ENCODE data around the gene THOP1. TPM values are rescaled to one million over a fixed set of nuclear protein-coding genes. Genes with fewer than 3 reads are reported as not detected.
A peak's percentile ranks its signal among the peaks of the same experiment; 100 is the strongest.

THOP1 gene
- total RNA-seq, 1 experiment from 2014 or later: 143 TPM

DNA sequence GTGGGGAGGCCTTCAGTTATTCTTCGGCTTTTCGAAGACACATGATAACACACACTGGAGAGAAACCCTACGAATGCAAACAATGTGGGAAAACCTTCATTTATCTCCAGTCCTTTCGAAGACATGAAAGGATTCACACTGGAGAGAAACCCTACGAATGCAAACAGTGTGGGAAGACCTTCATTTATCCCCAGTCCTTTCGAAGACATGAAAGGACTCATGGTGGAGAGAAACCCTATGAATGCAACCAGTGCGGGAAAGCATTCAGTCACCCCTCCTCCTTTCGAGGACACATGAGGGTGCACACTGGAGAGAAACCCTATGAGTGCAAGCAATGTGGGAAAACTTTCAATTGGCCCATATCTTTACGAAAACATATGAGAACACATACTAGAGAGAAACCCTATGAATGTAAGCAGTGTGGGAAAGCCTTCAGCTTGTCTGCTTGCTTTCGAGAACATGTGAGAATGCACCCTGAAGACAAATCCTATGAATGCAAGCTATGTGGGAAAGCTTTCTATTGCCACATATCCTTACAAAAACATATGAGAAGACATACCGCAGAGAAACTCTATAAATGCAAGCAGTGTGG is 67.8 kb downstream of the THOP1 start:
- ATAC-seq (no peak), DNase-seq (ENCODE audit: low read depth, low spot score) (no peak)
- BruUV-seq (replicated peaks): TSS peak; percentile 14
- ChIA-PET CTCF (no interaction called here), POLR2A (no interaction called here)
- intact Hi-C loops (cut with micrococcal nuclease; ENCODE audit: unreplicated experiment): no loop called here
- in situ Hi-C loops (cut with HindIII; ENCODE audit: low pct_unique_long_range_greater_than_20kb, low sequenced_read_pairs): no loop called here
- Histone ChIP-seq H3K27ac (ENCODE audit: low read length) (no peak overlapping the region), H3K4me1 (ENCODE audit: control insufficient read depth, insufficient read depth, low read length) (no peaks in the 10 kb centered on the region), H3K27me3 (ENCODE audit: control insufficient read depth, insufficient read depth, low read length) (no peaks in the 10 kb centered on the region), H3K4me3 (ENCODE audit: low read depth in 2 of 2, low read length in 2 of 2) (no peak overlapping the region), H3K9me3 (ENCODE audit: control insufficient read depth, insufficient read depth, low read depth, low read length) (peaks cover 68% of the 10 kb centered on the region), H3K36me3 (ENCODE audit: control insufficient read depth, insufficient read depth, low read length) (peaks cover 5% of the 10 kb centered on the region)
- TF ChIP-seq POLR2AphosphoS5 (IDR thresholded peaks at IDR 0.05; ENCODE audit: low read depth, low read length) (no peak), SIN3A (IDR thresholded peaks at IDR 0.05; ENCODE audit: borderline replicate concordance, insufficient read depth, low read depth, low read length) (no peak), TCF7L2 (IDR thresholded peaks at IDR 0.05; ENCODE audit: low read depth, low read length) (no peak)
- TF ChIP-seq, protein P1, sequence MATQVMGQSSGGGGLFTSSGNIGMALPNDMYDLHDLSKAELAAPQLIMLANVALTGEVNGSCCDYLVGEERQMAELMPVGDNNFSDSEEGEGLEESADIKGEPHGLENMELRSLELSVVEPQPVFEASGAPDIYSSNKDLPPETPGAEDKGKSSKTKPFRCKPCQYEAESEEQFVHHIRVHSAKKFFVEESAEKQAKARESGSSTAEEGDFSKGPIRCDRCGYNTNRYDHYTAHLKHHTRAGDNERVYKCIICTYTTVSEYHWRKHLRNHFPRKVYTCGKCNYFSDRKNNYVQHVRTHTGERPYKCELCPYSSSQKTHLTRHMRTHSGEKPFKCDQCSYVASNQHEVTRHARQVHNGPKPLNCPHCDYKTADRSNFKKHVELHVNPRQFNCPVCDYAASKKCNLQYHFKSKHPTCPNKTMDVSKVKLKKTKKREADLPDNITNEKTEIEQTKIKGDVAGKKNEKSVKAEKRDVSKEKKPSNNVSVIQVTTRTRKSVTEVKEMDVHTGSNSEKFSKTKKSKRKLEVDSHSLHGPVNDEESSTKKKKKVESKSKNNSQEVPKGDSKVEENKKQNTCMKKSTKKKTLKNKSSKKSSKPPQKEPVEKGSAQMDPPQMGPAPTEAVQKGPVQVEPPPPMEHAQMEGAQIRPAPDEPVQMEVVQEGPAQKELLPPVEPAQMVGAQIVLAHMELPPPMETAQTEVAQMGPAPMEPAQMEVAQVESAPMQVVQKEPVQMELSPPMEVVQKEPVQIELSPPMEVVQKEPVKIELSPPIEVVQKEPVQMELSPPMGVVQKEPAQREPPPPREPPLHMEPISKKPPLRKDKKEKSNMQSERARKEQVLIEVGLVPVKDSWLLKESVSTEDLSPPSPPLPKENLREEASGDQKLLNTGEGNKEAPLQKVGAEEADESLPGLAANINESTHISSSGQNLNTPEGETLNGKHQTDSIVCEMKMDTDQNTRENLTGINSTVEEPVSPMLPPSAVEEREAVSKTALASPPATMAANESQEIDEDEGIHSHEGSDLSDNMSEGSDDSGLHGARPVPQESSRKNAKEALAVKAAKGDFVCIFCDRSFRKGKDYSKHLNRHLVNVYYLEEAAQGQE (IDR thresholded peaks at IDR 0.05; ENCODE audit: insufficient read depth in 1 of 2, low read depth in 2 of 2, low read length in 1 of 2): no peak
- TF ChIP-seq, protein P2, sequence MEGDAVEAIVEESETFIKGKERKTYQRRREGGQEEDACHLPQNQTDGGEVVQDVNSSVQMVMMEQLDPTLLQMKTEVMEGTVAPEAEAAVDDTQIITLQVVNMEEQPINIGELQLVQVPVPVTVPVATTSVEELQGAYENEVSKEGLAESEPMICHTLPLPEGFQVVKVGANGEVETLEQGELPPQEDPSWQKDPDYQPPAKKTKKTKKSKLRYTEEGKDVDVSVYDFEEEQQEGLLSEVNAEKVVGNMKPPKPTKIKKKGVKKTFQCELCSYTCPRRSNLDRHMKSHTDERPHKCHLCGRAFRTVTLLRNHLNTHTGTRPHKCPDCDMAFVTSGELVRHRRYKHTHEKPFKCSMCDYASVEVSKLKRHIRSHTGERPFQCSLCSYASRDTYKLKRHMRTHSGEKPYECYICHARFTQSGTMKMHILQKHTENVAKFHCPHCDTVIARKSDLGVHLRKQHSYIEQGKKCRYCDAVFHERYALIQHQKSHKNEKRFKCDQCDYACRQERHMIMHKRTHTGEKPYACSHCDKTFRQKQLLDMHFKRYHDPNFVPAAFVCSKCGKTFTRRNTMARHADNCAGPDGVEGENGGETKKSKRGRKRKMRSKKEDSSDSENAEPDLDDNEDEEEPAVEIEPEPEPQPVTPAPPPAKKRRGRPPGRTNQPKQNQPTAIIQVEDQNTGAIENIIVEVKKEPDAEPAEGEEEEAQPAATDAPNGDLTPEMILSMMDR (IDR thresholded peaks at IDR 0.05): no peak

DNA sequence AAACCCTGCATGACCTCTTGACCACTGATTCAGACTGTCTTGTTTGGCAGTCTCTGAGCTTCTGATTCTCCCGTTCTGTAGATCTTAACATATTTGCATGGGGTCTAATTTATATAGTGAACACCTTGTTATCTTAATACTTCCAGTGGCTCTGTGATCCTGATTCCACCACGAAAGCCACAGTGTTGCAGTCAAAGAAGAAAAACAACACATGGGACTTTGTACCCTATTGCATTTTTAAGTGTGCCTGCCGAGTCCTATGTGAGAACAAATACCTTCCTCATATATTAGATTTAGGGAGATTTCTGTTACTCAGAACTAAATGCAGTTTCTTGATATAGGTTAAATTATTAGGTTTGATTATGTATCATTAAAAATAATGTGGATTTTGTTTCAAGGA is 69.5 kb downstream of the THOP1 start:
- in situ Hi-C loops (cut with HindIII; ENCODE audit: low pct_unique_long_range_greater_than_20kb, low sequenced_read_pairs): no loop called here
- peaks cover 64% of the 10 kb centered on the region for H3K9me3 ChIP-seq (ENCODE audit: control insufficient read depth, insufficient read depth, low read depth, low read length)
- ATAC-seq: no peak

More for the DNA sequence above, 69.5 kb downstream of the THOP1 start:
- CTCF ChIA-PET: no interaction called here
- Histone ChIP-seq H3K27ac (ENCODE audit: low read length) (no peak overlapping the region), H3K27me3 (ENCODE audit: control insufficient read depth, insufficient read depth, low read length) (no peaks in the 10 kb centered on the region), H3K36me3 (ENCODE audit: control insufficient read depth, insufficient read depth, low read length) (peaks cover 5% of the 10 kb centered on the region), H3K4me1 (ENCODE audit: control insufficient read depth, insufficient read depth, low read length) (no peaks in the 10 kb centered on the region), H3K4me3 (ENCODE audit: low read depth in 2 of 2, low read length in 2 of 2) (no peak overlapping the region)
- intact Hi-C loops (cut with micrococcal nuclease; ENCODE audit: unreplicated experiment): no loop called here
- POLR2A ChIA-PET: interaction anchor here (0.6 kb wide), 1 partner anchor 346 kb away, joined by 4 read pairs; no protein-coding TSS in a partner anchor
- BruUV-seq (replicated peaks): no TSS peak
- TF ChIP-seq, protein P1 (IDR thresholded peaks at IDR 0.05; ENCODE audit: insufficient read depth in 1 of 2, low read depth in 2 of 2, low read length in 1 of 2): no peak
- TF ChIP-seq SIN3A (IDR thresholded peaks at IDR 0.05; ENCODE audit: borderline replicate concordance, insufficient read depth, low read depth, low read length) (no peak), POLR2AphosphoS5 (IDR thresholded peaks at IDR 0.05; ENCODE audit: low read depth, low read length) (no peak), TCF7L2 (IDR thresholded peaks at IDR 0.05; ENCODE audit: low read depth, low read length) (no peak)
- TF ChIP-seq, protein P2 (IDR thresholded peaks at IDR 0.05): no peak
- no peak for DNase-seq (ENCODE audit: low read depth, low spot score)

All from Panc1 (cell line).